ENCODE results near the gene IL7R. TPM values are rescaled to one million over a fixed set of nuclear protein-coding genes. Genes with fewer than 3 reads are reported as not detected.

Gene IL7R
- total RNA-seq, 1 experiment from 2014 or later, result not detected

DNA sequence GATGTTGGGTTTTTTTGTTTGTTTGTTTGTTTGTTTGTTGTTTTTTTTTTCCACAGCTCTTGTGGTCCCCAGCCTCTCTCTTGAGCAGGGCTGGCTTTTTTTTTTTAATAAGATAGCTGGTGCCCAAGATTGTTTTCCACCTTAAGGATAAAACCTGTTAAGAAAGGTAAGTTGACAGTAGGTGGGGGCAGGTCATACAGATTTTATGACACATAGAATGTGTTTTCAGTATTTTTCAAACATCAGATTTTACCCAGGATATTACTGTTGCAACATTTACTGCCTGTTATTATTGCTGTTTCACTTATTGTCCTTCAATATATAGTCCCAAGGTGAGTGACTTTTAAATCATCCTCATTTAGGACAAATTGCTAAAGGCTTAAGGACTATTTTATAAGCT lies 3.9 kb upstream of the IL7R start:
- H2BK12ac ChIP-seq (ENCODE audit: insufficient read length, low read depth, low read length), result no peak overlapping the region
- H4K91ac ChIP-seq (ENCODE audit: insufficient read length, low read depth, low read length), result no peak overlapping the region
- no peak overlapping the region for H2BK120ac ChIP-seq (ENCODE audit: low read depth, low read length, poor library complexity, severe bottlenecking)
- H3K4ac ChIP-seq (ENCODE audit: low read depth, low read length), result no peak overlapping the region
- Mint-ChIP-seq H3K9me3 (peaks cover 1 to 4% of the 10 kb centered on the region in 2 experiments; a peak in 3 of 5 replicates), H3K4me1 (peaks cover 4 to 5% of the 10 kb centered on the region in 2 experiments; a peak in 3 of 4 replicates), H3K4me3 (no peak overlapping the region), H3K27ac (no peak overlapping the region), H3K27me3 (ENCODE audit: low read depth) (peaks cover 3% of the 10 kb centered on the region; the same call in 1 of the 2 replicates), H3K36me3 (ENCODE audit: insufficient read depth in 1 of 3, low read depth in 3 of 3) (no peaks in the 10 kb centered on the region)
- H3K23me2 ChIP-seq (ENCODE audit: insufficient read length, low read depth, low read length, poor library complexity, severe bottlenecking), result no peaks in the 10 kb centered on the region
- no peak overlapping the region for H4K5ac ChIP-seq (ENCODE audit: insufficient read length, low read depth, low read length)
- no peaks in the 10 kb centered on the region for H3K79me1 ChIP-seq (ENCODE audit: insufficient read depth, low read depth, low read length, poor library complexity, severe bottlenecking)
- H3K27ac ChIP-seq (ENCODE audit: insufficient read length, low read depth, low read length), result no peak overlapping the region
- no peak overlapping the region for H2BK20ac ChIP-seq (ENCODE audit: low read depth, low read length, poor library complexity, severe bottlenecking)
- H3K56ac ChIP-seq (ENCODE audit: insufficient read length, low read depth, low read length), result no peak overlapping the region
- no peaks in the 10 kb centered on the region for H3K27me3 ChIP-seq (ENCODE audit: insufficient read depth, low read length)
- H3K9ac ChIP-seq (ENCODE audit: extremely low read depth, insufficient read length, low read length), result no peak overlapping the region
- H2AFZ ChIP-seq (ENCODE audit: low read length), result no peak overlapping the region
- H3K14ac ChIP-seq (ENCODE audit: insufficient read depth, low read length), result no peak overlapping the region
- H2AK5ac ChIP-seq (ENCODE audit: insufficient read length, low read length), result no peak overlapping the region
- no peak overlapping the region for H4K8ac ChIP-seq (replicated peaks; ENCODE audit: insufficient read length, low read depth, low read length)
- peaks cover 2% of the 10 kb centered on the region for H3K9me3 ChIP-seq (ENCODE audit: control insufficient read depth, low read depth, low read length)
- H2BK15ac ChIP-seq (ENCODE audit: low read depth, low read length), result no peak overlapping the region
- H3K4me1 ChIP-seq (ENCODE audit: insufficient read depth, low read length), result no peaks in the 10 kb centered on the region
- no peak overlapping the region for H3K23ac ChIP-seq (ENCODE audit: insufficient read length, low read depth, low read length)
- H4K20me1 ChIP-seq (ENCODE audit: control insufficient read depth, insufficient read depth, insufficient read length), result no peaks in the 10 kb centered on the region
- H3K18ac ChIP-seq (ENCODE audit: insufficient read length, low read depth, low read length), result no peak overlapping the region
- DNase-seq, result no peak
- H3T11ph ChIP-seq (ENCODE audit: low read length), result no peak overlapping the region
- H2BK5ac ChIP-seq (ENCODE audit: insufficient read length, low read length), result no peak overlapping the region
- H3K4me2 ChIP-seq (ENCODE audit: insufficient read depth, insufficient read length, low read length), result no peak overlapping the region
- no peak for TF ChIP-seq CTCF (conservative IDR thresholded peaks at IDR 0.05)
- H3K79me2 ChIP-seq (ENCODE audit: insufficient read depth, low read length), result no peaks in the 10 kb centered on the region
